Measurements from ENCODE around the gene KXD1.

GRCh38 chr19:18508585-18508984 lies 49.1 kb upstream of the KXD1 start:
- TF ChIP-seq CTCF (IDR thresholded peaks at IDR 0.05), result no peak
- no peak for TF ChIP-seq POLR2A (IDR thresholded peaks at IDR 0.05)
